HG02610 (cell line): ENCODE measurements around the gene KDM6A.
"Not testable (repeated sequence)": the region's sequence is repeated elsewhere in the genome, so short reads cannot be mapped to it uniquely, and the experiment has no call there.

ENCODE experiments used
- ATAC-seq: cut with Tn5 transposase; IDR thresholded peaks from one replicate; pipeline ENCODE4 v1.9.1; 2021; ENCODE audit warnings: mild to moderate bottlenecking, moderate library complexity; ENCODE audit not compliant: unreplicated experiment

Gene KDM6A

GRCh38 chrX:44999872-45000271 lies 126.9 kb downstream of the KDM6A start:
- not testable (repeated sequence) for ATAC-seq

- ATAC-seq, result no peak
Observed at GRCh38 chrX:45001048-45001447, 128.1 kb downstream of the KDM6A start.

- no peak for ATAC-seq
Observed at GRCh38 chrX:45003085-45003484, 130.1 kb downstream of the KDM6A start.

- no peak for ATAC-seq
Observed at GRCh38 chrX:45006002-45006800, 133.2 kb downstream of the KDM6A start.

GRCh38 chrX:45007598-45007997 lies 134.6 kb downstream of the KDM6A start:
- peak; percentile 75 for ATAC-seq

- no peak for ATAC-seq
Observed at GRCh38 chrX:45009371-45010000, 136.5 kb downstream of the KDM6A start.

GRCh38 chrX:45011131-45011530 lies 138.1 kb downstream of the KDM6A start:
- no peak for ATAC-seq

GRCh38 chrX:45011597-45011996 lies 138.6 kb downstream of the KDM6A start:
- ATAC-seq, result no peak

- ATAC-seq, result no peak
Observed at GRCh38 chrX:45017946-45018345, 145.0 kb downstream of the KDM6A start.

- no peak for ATAC-seq
Observed at GRCh38 chrX:45022150-45022549, 149.2 kb downstream of the KDM6A start.

- ATAC-seq, result no peak
Observed at GRCh38 chrX:45024501-45024900, 151.5 kb downstream of the KDM6A start.

GRCh38 chrX:45026036-45026435 lies 153.0 kb downstream of the KDM6A start:
- no peak for ATAC-seq

GRCh38 chrX:45031830-45032378 lies 158.9 kb downstream of the KDM6A start:
- ATAC-seq, result no peak

GRCh38 chrX:45035071-45035470 lies 162.1 kb downstream of the KDM6A start:
- ATAC-seq, result no peak

GRCh38 chrX:45036161-45036560 lies 163.2 kb downstream of the KDM6A start:
- ATAC-seq, result no peak

GRCh38 chrX:45040137-45040536 lies 167.1 kb downstream of the KDM6A start:
- ATAC-seq, result not testable (repeated sequence)

GRCh38 chrX:45046417-45046816 lies 173.4 kb downstream of the KDM6A start:
- no peak for ATAC-seq

- no peak for ATAC-seq
Observed at GRCh38 chrX:45050558-45050957, 177.6 kb downstream of the KDM6A start.

GRCh38 chrX:45056428-45057145 lies 183.6 kb downstream of the KDM6A start:
- no peak for ATAC-seq

GRCh38 chrX:45059906-45060305 lies 186.9 kb downstream of the KDM6A start:
- ATAC-seq, result not testable (repeated sequence)

- ATAC-seq, result no peak
Observed at GRCh38 chrX:45063319-45064095, 190.5 kb downstream of the KDM6A start.
